LNCAP (cell line): ENCODE data around the gene FANCC.

Experiments
- TF ChIP-seq, protein P1 (sequence below): fragments of 450-650 bp; IDR thresholded peaks from 2 replicates; pipeline ENCODE4 v1.5.1; 2017; ENCODE audit warnings: mild to moderate bottlenecking

FANCC gene

DNA sequence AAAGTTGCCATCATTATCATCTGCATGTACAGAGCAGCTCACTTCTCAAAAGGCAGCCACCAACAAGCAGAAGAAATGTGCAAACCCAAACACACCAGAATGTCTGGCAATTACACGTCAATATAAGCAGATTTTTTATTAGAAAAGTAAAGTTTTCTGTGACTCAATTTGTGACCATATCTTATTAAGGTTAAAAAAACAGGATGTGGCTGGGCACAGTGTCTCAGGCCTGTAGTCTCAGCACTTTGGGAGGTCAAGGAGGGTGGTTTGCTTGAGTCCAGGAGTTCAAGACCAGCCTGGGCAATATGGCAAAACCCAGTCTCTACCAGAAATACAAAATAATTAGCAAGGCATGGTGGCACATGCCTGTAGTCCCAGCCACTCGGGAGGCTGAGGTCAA lies 176.7 kb downstream of the FANCC start:
- TF ChIP-seq, protein P1, sequence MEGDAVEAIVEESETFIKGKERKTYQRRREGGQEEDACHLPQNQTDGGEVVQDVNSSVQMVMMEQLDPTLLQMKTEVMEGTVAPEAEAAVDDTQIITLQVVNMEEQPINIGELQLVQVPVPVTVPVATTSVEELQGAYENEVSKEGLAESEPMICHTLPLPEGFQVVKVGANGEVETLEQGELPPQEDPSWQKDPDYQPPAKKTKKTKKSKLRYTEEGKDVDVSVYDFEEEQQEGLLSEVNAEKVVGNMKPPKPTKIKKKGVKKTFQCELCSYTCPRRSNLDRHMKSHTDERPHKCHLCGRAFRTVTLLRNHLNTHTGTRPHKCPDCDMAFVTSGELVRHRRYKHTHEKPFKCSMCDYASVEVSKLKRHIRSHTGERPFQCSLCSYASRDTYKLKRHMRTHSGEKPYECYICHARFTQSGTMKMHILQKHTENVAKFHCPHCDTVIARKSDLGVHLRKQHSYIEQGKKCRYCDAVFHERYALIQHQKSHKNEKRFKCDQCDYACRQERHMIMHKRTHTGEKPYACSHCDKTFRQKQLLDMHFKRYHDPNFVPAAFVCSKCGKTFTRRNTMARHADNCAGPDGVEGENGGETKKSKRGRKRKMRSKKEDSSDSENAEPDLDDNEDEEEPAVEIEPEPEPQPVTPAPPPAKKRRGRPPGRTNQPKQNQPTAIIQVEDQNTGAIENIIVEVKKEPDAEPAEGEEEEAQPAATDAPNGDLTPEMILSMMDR = no peak

DNA sequence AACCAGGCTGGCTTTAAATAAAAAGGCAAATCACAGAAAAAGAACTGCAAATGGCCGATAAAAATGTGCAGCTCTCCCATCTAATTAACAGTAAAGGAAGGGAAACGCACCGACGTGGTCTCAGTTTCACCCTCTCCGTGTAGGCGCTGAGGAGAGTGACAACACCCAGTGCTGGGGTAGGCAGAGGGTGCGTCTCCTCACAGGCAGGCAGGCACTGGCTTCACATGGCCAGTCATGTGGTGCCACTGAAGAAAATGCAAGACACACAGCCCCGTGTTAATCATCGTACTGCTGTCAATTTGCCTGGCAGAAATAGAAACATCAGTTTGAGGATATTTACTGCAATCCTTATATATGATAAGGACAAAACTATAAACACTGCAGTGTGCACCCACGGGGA lies 178.4 kb downstream of the FANCC start:
- TF ChIP-seq, protein P1 = no peak

DNA sequence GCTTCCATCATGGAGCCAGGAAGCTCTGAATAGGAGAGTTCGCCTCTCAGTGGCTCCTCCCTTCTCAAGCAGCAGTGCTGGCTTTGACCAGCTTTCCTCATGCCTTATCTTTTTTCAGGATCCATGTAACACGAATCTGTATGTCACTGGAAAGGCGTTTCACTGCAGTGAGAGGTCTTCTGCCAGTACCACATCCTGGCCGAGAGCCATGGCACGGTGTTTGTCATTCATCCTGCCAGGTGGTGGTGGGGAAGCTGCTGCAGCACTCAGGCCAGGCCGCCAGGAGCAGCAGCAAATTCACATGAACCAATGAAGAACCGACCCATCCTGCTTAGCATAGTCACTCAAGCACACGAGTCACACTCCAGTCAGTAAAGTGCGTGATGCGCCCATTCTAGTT lies 179.0 kb downstream of the FANCC start:
- TF ChIP-seq, protein P1 = no peak; the same call in 1 of the 2 replicates

DNA sequence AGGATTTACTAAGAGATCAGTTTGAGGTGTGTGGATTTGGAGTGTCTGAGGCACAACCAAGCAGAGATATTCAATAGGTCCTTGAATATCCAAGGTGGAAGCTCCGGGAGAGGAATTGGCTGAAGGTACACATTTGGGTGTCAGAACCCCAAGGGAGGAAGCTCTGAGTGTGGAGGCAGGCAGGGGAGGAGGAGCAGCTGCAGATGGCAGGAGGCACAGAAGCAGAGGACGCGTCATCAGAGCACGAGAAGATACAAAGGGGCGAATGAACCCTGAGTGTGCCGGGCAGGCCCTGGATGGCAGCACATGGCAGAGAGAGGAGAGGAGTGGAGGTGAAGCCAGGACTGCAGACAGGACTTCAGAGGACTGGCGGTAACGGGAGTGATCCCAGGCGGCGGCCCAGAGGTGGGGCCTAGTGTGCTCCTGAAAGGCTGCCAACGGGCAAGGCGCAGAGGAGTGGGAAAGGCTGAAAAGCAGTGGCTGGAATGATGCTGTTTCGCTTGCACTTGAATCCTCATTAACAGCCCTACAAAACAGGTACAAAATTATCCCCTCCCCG lies 179.8 kb downstream of the FANCC start:
- TF ChIP-seq, protein P1 = no peak

DNA sequence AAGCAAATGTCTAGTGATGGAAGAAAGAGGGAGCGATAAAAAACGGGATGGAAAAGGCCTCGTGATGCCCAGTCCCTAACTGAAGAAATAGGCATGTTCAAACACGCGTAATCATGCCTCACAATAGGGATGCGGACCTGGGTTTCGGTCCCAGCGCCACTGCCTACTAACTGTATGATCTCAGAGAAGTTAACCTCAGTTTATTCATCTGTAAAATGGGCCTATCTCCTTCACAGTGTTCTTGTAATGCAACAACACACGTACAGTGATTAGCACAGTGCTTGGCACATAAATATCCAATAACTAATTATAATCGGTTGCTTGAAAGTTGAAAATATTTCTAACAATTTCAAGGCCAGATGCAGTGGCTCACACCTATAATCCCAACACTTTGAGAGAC lies 181.8 kb downstream of the FANCC start:
- TF ChIP-seq, protein P1 = no peak

DNA sequence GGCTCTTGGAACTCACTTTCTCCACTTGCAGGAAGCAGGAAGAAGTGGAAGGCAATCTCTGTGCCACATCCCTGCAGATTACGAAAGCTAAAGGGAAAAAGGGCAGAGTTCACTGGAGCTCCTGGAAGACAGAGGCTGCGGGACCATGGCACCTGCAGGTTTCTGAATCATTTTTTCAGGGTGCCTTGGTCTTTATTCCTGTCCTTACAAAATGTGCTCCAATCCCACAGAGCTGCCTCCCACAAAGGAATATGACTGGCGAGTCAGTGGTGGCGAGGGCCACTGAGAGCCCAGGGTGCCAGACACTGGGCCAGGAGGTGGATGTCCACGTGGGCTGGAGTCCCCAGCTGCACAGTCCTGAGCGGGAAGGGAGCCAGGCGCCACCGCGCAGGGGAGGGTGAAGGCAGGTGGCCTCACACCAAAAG lies 183.0 kb downstream of the FANCC start:
- TF ChIP-seq, protein P1 = no peak

DNA sequence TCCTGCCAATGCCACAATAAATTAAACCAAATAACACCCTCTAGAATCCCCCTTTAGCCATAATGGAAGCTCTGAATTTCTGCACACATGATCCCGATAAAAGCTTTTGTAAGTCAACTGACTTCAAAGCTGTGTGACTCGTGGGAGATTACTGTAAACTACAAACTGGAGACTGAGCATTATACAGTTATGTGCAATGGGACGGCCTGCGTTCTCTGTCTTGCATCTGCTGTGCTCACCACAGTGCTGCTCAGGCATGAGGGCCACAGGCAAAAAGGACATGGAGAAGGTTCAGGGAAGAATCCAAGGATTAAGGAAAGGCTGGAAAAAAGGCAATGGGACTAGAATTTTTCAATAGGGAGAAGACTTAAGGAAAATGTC lies 184.2 kb downstream of the FANCC start:
- TF ChIP-seq, protein P1 = no peak
